Fibroblast of villous mesenchyme (primary cell): ENCODE results near the gene NAGS. TPM values are rescaled to one million over a fixed set of nuclear protein-coding genes. Genes with fewer than 3 reads are reported as not detected.
"Not testable (repeated sequence)": the region's sequence is repeated elsewhere in the genome, so short reads cannot be mapped to it uniquely, and the experiment has no call there.

Source experiments
- DNase-seq: peaks from one replicate; pipeline ENCODE4 v3.0.0-alpha.2; 2010; ENCODE audit warnings: low read depth
- H3K4me3 ChIP-seq: 2 replicates; pipeline ENCODE4 v1.5.1; 2011; ENCODE audit warnings: low read depth, mild to moderate bottlenecking, low read length
- CTCF ChIP-seq: IDR thresholded peaks from 2 replicates; pipeline ENCODE4 v1.5.1; 2012; ENCODE audit warnings: low read depth, mild to moderate bottlenecking, low read length; ENCODE audit not compliant: insufficient read depth
- total RNA-seq: library from RNA; depleted of rRNA; stranded (reverse); fragments of >200 nt; gene quantifications from 2 replicates; pipeline ENCODE4 v1.2.3, GENCODE V29; 2012

The NAGS gene
- total RNA-seq, 1 donor: 0.43 TPM

GRCh38 chr17:44010966-44011647 is 6.7 kb downstream of the NAGS start:
- TF ChIP-seq CTCF: no peak
- H3K4me3 ChIP-seq: no peak overlapping the region
- peak; percentile 79 for DNase-seq

- no peak overlapping the region for H3K4me3 ChIP-seq
- no peak for TF ChIP-seq CTCF
- no peak for DNase-seq
These were observed 7.5 kb downstream of the NAGS start for GRCh38 chr17:44011876-44012275.

- DNase-seq: no peak
- TF ChIP-seq CTCF: no peak
- no peak overlapping the region for H3K4me3 ChIP-seq
These were observed 8.0 kb downstream of the NAGS start for GRCh38 chr17:44012391-44012790.

- no peak for TF ChIP-seq CTCF
- H3K4me3 ChIP-seq: no peak overlapping the region
- DNase-seq: no peak
These were observed 8.5 kb downstream of the NAGS start for GRCh38 chr17:44012874-44013273.

- no peak for DNase-seq
- no peak for TF ChIP-seq CTCF
- peak overlapping the region; percentile 100 for H3K4me3 ChIP-seq
These were observed 9.7 kb downstream of the NAGS start for GRCh38 chr17:44014133-44014436.

- DNase-seq: peak; percentile 95
- peak within 1 kb of the TSS; percentile 100 for H3K4me3 ChIP-seq
- TF ChIP-seq CTCF: no peak
These were observed 10.2 kb downstream of the NAGS start, which contains the start of gene TMEM101 for GRCh38 chr17:44014437-44015172. TMEM101 (minus strand) TSS chr17:44014963; CDS start chr17:44014952, 11 bp downstream.

- not testable (repeated sequence) for H3K4me3 ChIP-seq, DNase-seq
These were observed 16.8 kb downstream of the NAGS start for GRCh38 chr17:44021227-44021626.
